Breast epithelium (tissue), 3 donors: ENCODE results near the gene KCNH6.

Source experiments
- CTCF ChIP-seq, 3 donors: fragments of 450-650 bp; IDR thresholded peaks; one replicate each; pipeline ENCODE4 v1.5.1; 2016 to 2017; ENCODE audit warnings: antibody characterized with exemption in 3 of 3, mild to moderate bottlenecking in 3 of 3, moderate library complexity in 3 of 3
- POLR2A ChIP-seq: fragments of 450-650 bp; IDR thresholded peaks from one replicate; pipeline ENCODE4 v1.6.1; 2016; ENCODE audit warnings: antibody characterized with exemption, mild to moderate bottlenecking, moderate library complexity

GRCh38 chr17:63578027-63578768, 55.0 kb downstream of the KCNH6 start:
- no peak for TF ChIP-seq POLR2A
- no peak for TF ChIP-seq CTCF (IDR thresholded peaks at IDR 0.05)
